Measurements from ENCODE around the gene ZFAND3.

ZFAND3 gene

DNA sequence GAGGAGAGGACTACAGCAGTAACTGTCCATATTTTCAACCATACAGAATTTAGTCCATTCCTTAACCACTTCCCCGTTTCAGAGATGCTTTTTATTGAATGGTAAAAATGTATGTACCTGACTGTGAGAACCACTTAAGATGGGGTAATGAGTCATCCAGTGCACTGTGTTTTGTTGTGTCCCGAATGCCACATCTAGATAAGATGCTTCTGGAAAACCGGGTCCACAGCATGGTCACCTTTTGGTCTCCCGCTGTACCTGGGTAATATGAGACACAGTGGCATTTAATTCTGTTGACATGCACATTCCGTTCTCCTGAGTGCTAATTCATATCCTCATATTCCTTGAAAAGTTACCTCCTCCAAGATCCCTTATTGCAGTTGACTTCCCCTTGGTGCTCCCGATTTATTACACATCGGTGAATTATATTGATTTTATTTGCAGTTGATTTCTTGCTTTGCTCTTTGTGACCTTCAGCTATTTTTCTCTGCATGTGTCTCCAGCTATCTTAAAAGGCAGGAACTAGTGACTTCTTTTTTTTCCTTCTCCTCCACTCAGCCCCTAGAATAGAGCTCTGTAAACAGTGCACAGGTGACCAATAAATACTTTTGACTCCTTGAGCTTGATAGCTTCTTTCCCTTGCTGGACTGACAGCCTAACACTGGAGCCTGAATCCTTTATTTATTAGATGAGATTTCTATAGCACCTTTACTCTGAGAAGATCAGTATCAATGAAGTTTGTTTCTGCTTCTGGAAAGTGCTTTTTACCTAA is 314.6 kb downstream of the ZFAND3 start:
- DNase-seq (ENCODE audit: low read depth, low spot score), result no peak

DNA sequence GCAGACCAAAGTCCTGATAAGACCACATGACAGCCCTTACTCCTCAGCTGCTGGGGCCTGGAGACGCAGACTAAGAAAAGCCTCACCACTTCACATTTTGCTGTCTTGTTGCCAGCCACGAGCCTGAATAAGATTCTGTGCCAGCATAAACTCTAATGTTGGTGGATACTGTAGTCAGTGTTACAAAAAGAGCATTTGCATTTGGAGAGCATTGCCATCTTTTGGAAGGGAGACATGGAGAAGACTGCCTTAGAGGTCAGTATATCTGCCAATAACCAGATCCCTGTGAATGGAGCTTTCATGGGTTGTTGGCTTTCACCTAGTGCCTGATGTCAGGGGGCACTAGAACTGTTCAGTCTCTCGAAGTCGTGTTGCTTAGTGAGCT is 315.2 kb downstream of the ZFAND3 start:
- no peak for DNase-seq (ENCODE audit: low read depth, low spot score)

DNA sequence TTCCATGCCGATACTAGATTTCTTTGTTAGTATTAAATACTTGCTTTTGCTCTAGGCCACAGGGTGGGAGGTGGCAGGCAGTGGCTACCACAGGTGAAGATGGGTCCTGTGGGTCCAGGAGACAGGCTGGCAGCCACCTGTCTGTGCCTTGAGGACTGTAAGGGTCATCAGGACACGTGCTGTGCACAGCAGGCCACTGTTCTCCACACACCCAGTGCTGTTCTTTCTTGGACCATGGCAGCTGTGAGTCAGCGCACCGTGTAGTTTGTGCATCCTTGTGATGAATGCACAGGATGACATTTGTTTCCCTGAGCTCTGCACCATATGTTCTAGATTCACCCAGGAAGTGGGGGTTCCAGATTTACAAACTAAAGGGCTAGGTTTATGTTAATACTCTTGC is 317.0 kb downstream of the ZFAND3 start:
- DNase-seq (ENCODE audit: low read depth, low spot score), result no peak

DNA sequence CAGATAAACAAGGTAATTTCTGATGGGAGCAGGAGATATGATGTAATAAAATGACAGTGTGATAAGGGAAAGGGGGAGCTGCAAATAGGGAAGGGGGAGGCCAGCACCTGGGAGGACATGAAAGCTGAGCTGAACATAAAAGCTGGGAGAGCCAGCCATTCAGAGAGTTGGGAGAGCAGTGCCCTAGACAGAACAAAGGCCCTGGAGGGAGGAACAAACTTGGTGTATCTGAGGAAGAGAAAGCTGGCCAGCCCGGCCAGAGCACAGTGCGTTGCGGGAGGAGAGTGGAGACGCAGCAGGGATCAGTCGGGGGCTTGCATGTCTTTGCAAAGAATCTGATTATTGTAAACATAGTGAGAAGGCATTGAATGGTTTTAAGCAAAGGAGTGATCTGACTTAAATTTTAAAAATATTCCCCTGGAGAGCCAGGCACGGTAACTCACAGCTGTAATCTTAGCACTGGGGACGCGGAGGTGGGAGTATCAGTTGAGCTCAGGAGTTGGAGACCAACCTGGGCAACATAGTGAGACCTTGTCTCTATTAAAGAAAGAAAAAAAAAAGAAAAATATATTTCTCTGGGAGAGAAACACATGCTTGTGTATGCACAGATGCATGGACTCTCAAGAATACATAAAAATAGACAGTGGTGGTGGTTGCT is 318.2 kb downstream of the ZFAND3 start:
- no peak for DNase-seq (ENCODE audit: low read depth, low spot score)

DNA sequence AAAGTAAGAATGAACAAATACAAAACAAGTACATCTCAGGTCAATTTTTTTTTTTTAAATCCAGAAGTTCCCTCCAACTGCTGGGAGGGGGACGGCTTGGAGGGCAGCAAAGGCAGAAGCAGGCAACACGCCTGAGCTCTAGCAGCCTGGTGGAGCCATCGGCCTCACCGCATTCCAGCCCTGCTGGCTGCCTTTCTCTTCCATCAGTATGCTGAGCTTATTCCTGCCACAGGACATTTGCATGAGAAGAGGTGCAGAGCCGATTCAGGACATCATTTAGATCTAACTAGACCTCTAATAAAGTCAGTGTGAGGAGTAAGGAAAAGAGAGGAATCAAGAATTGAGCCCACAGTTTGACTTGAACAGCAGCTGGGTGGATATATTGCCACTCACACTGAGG is 318.8 kb downstream of the ZFAND3 start:
- no peak for DNase-seq (ENCODE audit: low read depth, low spot score)

DNA sequence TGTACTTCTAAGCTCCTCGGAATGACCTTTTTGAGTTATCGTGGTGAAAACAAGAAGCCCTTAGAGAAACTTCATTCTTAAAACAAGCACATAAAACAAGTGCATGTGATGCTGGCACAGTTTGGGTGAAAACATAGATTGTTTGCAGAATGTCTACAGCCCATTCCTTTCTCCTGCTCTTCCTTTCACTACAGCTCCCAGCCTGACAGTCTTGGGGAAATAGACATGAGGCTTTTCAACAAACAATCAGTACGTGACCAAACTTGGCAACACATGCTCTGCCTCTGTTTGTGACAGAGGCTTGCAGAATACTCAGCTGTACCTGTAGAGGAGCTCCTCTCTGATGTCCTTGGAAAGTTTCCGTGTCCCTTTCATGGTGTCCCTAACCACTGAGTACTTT is 321.6 kb downstream of the ZFAND3 start:
- no peak for DNase-seq (ENCODE audit: low read depth, low spot score)

DNA sequence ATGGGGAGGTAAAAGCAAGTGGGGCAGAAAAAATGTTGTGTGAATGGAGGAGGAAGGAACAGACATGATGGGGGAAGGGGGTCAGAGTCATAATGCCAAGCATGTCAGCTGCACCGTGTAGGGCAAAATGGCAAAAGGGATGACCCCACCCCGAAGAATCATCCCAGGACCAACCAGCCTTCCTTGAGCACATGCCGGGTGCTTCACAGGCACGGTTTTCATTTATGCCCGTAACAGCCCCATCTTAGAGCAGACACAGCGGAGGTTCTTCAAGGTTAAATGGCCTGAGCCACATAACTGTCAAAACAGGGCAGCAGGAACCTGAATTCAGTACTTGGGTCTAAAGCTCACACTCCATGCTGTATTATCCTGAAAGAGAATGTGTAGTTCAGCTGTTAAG is 322.2 kb downstream of the ZFAND3 start:
- DNase-seq (ENCODE audit: low read depth, low spot score), result no peak

DNA sequence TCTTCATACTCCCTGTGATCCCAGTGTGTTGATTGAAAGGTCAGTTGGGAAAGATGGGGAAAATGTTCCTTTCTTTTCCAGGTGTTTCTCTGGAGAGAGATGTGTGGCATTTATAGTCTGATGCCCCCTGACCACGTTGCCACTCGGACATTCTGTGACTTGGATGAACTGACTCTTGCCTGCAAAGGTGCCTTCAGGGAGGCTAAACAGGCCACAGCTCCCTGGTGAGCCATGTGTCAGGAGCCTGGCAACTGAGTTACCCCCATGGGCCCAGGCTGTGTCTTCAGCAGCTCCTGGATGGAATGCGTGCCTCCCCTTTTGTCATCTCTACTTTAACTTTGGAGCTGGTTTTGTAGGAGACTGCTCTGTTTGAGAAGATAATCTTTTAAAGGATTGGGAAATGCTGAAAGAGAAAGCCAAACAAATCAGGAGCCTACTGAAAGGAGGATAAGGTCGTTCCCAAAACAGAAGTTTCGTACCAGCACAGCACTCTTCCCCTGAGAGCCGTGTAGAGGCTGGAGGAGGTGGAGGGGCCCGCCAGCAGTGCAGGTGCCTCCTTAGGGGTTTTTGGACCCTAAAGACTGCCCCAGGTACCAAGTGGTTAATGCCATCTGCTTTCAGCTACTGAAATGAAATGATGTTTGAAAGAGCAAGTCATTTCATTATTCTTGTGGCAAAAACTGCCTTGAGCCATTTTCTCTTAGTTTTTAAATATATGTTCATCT is 322.8 kb downstream of the ZFAND3 start:
- no peak for DNase-seq (ENCODE audit: low read depth, low spot score)

DNA sequence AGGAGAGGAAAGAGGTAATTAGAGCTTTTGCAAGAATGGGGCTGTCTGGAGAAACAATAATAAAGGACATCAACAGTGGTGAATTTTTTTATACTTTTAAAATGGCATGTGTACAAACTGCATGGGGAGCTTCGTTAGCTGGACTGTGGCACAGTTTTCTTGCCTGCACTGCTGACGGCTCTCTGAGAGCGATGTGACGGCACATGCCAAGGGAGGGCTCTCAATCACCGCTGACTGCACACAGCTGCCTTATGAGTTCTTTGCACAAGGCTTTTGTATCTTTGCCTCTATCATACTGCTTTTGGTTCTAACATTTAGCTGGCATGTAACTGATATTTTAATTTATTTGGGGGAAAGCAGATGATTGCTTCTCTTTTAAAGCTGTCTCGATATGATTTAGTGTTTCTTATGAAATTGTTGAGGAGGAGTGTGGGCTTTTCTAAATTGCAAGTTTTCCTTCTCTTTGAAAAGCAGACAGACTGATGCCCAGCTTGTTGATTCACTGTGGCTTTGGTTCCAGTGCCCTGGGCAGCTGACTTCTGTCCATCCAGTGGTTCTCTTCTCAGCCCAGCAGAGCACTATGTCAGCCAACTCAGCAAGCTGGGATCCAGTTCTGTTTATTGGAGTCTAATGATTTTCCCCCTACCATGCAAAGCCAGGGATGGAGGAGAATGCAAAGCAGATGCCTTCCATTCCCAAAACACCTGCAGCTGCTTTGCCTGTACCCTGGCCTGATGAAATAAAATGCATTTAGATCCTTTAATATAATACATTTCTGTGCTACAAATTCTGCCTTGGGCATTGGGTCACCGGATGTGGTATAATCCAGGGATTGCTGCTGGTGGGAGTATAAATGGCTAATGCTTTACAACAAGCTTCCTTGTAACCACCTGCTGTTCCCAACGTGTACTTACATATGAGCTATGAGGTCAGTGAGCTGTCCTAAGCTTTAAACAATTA is 323.9 kb downstream of the ZFAND3 start:
- DNase-seq (ENCODE audit: low read depth, low spot score), result no peak

DNA sequence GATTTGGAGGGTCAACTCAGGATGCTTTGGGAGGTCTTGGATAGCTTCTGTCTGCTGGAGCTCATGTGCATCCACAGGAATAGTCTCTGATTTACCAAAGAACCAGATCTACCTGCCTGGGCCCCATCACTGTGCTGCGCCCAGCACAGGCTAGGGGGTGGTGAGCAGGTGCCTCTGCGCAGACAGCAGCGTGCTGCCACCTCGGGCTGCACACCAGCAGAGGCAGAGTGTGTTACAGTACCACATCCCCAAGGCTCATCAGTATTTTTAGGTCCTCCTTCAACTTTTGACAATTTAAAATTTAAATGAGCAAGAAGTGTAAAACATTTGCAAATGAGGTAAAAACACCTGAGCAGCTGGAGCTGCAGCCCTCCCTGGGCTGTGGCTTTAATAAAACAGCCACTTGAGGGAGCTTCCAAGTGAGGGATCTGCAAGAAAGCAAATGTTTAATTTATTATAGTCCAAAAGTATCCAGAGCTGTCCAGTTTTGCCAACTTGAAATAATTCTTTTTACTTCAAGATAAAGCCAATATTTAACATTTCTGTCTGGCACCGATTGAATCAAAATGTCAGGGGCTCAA is 324.9 kb downstream of the ZFAND3 start:
- DNase-seq (ENCODE audit: low read depth, low spot score), result no peak

DNA sequence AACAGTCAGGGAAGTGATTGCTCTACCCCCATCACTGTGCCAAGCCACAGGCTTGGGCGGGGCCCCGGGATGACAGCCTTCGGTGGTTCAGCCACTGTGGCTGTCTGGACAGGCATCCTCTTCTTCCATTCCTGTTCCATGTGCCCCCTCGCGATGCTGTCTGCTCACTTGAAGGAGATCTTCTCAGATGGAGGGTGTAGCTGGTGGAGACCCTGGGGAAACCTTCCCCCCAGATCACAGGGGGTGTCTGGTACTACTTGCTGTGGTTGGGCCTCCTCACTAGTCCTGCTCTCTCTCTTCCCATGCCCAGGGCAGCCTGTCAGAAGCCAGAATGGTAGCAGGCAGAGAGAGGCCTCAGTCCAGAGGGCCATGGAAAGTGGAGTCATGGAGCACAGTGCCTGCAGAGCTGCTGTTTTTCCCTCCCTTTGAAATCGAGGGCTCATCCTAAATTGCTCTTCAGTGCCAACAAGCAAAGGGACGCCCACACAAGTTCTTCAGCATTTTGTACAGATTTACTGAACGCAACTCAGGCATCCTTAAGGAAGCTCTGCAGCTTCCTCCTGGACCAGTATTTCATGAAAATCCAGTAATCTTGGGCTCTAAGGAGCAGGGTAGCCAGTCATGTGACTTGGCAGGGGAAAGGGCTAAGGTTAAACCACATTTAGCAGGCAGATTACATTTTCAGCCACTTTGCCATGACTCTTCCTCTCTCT is 326.6 kb downstream of the ZFAND3 start:
- no peak for DNase-seq (ENCODE audit: low read depth, low spot score)

DNA sequence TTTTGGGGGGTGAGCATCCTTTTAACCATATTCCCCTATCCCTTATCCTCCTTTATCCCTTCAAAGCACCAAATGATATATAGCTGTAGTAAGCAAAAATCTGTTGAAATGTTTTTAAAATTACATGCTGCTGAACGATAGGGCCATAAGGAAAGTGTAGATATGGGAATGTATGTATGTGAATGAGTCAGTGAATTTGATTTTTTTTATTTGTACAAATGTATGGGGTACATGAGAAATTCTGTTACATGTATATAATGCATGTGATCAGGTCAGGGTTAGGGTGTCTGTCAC is 327.2 kb downstream of the ZFAND3 start:
- DNase-seq (ENCODE audit: low read depth, low spot score), result no peak

DNA sequence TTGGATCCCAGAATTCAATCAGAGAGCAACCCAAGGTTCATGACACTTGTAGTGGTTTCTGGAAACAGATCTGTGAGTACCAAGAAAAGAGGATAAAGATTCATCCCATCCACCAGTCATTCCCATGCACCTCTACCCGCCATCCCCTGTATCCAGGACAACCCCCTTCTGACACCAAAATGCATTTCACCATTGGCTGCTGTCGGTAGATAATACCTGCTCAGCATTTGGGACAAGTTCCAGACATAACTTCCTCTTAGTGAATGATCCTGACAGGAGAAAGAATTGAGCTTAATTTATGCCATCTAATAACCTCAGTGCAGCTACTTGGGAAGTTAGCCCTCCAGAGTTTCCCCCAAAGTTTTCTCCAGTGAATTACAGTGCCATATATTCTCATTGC is 329.1 kb downstream of the ZFAND3 start:
- no peak for DNase-seq (ENCODE audit: low read depth, low spot score)

DNA sequence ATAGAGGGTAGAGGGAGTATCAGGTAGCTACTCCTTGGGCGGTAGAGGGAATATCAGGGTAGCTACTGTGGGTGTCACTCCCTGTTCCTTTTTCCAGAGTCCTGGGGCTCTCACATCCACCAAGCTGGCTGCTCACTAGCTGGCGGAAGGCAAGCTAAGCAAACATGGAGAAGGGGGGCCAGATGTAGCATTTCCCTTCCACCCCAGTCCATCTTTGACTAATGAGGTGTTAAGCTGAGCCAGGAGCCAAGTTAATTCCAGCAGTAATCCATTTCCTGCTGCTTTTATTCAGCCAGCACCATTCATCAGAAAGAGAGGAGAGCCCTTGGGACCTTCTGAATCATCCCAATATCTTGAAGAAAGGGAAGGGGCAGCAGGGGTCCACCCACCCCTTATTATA is 330.0 kb downstream of the ZFAND3 start:
- no peak for DNase-seq (ENCODE audit: low read depth, low spot score)

DNA sequence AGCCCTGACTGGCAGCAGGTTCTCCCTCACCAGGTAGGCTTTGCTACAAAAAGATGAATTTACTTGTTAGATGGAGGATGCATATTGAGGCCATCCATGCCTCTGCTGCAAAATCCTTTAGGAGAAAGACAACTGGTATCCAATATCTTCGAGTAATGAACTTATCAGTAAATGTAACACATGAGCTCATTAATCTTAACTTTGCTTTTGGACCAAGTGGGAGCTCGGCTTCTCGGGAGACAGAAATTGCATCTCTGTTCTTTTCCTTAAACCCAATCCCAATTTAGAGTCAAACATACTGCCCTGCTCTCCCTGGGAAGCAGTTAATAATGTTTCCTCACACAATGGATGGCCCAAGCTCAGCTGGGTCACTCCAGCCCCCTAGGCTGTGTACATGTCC is 330.5 kb downstream of the ZFAND3 start:
- DNase-seq (ENCODE audit: low read depth, low spot score), result no peak

DNA sequence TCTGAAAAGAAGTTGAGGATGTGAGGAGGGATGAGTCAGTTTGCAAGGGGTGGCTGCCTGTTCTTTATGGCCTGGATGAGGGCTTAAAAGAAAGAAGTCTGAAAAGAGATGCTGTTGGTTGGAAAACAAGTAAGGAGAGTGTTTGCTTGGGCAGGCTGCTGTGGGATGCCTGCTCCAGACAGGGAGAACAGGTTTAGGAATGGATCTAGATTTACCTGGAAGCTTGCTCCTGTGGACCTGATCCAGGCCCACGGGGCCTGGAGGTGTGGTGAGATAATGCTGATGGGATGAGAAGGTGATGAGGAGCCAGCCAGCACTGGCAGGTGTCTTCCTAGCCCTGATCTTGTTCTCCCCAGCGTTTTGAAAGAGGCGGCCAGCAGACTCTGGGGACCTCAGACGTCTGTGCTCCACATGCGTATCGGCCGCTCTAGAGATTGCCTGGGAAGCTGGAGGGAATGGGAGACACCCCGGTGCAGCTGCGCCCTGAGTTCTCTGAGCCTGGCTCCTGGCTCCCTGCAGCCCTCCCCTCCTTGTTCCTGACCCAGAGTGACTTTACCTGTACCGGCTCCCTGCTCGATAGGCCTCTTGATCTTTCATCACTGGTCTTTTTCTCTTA is 331.3 kb downstream of the ZFAND3 start:
- no peak for DNase-seq (ENCODE audit: low read depth, low spot score)

DNA sequence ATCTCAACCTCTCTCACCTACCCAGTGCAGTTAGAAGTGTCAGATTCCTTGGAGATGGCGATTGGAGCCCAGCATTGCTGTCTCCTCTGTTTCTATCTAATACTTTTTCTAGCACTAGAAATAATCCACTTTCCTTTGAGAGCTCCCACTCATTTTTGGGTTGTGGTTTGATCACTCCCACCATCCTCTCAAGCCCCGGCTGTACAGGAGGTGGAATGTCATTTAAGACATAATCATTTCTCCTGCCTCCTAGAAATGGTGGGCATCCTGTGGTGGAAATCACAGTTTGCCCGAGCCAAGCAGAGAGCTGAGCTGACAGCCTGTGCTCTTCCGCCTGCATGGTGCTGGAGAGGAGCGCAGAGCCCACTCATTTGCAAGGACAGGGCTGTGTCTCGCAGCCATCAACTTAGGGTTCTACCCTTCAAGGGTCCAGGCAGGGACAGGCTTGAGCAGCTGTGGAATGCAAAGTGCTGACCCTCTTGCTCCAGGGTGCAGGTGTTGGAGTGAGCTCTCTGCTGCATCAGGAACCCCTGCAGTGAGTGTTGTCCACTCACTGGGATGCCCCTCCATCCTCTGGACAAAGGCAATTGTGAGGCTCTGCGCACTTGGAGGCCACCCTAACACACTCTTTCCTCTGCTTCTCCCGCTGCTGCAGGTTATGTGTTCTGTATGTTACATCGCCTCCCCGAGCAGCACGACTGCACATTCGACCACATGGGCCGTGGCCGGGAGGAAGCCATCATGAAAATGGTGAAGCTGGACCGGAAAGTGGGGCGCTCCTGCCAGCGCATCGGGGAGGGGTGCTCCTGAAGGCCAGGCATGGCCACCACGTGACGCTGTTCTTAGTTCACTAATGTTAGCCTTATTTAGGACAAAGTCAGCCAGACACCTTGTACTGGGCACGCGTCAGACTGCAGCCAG is 332.3 kb downstream of the ZFAND3 start:
- DNase-seq (ENCODE audit: low read depth, low spot score), result no peak

DNA sequence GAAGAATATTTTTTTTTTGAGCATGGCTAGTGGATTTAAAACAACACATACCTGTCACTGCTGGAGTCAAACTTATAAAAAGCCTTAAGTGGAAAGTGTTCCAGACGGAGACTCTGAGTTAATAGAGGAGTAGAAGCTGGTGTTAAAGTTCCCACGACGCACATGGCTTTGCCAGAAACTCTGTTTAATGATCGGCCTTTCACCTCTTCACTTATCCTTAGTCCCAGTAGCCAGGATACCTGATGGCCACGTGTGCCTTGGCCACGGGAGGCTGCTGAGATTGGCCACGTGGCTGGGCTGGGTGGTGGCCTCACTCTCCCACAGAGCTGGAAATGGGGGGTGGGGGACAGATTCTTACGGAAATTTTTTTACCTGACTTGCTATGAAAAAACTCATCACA is 333.1 kb downstream of the ZFAND3 start:
- DNase-seq (ENCODE audit: low read depth, low spot score), result no peak

DNA sequence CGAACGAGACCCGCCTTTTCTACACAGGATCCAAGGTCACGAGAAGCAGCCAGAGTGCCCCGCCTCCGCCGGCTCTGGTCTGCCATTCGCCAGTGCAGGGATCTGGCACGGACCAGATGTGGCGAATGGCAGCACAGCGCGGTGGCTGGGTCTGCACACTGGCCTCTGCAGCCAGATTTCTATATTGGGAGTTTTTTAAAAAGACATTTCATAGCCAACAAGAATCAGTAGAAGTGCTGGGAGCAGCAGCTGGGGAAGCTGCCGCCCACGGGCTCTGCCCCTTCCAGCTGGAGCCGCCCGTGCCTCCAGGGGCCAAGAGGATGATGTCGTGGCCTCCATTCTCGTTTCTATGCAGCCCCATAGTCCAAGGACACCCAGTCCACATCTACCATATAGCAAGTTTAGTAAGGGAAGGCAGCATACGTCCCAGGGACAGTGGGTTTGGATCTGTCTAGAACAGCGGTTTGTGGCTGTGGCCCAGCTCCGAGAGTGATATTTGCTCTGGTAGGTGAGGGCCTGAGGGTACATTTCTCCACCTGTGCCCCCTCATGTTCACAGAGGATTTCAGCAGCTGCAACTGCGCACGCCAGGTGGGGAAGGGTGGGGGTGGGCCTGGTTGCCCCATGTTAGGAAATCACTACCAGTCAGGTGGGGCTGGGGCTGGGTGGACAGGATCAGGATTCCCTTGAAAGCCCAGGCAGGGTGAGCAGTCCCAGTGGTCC is 333.7 kb downstream of the ZFAND3 start:
- no peak for DNase-seq (ENCODE audit: low read depth, low spot score)
